ENCODE results near the gene KCNQ2. TPM values are rescaled to one million over a fixed set of nuclear protein-coding genes. Genes with fewer than 3 reads are reported as not detected.

The KCNQ2 gene
- total RNA-seq, 1 experiment from 2014 or later, result 86.5 TPM

DNA sequence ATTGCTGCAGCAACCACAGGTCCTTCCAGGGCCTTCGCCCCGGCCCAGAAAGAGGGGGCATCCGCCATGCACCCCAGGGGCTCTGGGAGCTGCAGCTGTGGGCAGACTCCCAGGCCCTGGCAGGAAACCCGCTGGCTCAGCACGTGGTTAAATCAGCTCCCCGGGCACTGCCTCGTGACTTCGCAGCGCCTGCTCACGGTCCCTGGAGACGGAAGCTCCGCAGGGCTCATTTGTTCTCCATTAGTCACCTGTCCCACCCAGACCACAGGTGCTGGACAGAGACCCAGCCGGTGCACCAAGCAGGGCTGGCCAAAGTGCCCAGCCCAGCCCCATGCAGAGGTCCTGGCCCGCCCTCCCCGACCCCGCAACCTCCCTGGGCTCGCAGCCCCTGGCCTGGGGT, 14.7 kb downstream of the KCNQ2 start:
- ChIA-PET CTCF (no interaction called here), RAD21 (ENCODE audit: low non-redundant PET in 1 of 2, low total read pairs in 2 of 2, uncharacterized antibody in 2 of 2, unreplicated experiment in 2 of 2) (no interaction called here), POLR2A (no interaction called here)
- ATAC-seq, result peak; percentile 41
- intact Hi-C loops (cut with micrococcal nuclease), result no loop called here
- no peaks in the 10 kb centered on the region; a peak in 1 of 4 replicates for H3K36me3 ChIP-seq (ENCODE audit: control insufficient read depth in 1 of 2, insufficient read depth in 2 of 2, low read length in 2 of 2)
- no peaks in the 10 kb centered on the region for H3K9me2 ChIP-seq (ENCODE audit: insufficient read depth)
- H4K20me1 ChIP-seq (ENCODE audit: insufficient read depth), result no peaks in the 10 kb centered on the region
- H3K27ac ChIP-seq (ENCODE audit: low read depth, low read length), result no peak overlapping the region
- no peak overlapping the region for H2AFZ ChIP-seq (ENCODE audit: low read depth, low read length, poor library complexity, severe bottlenecking)
- no peak for TF ChIP-seq SRF (IDR thresholded peaks at IDR 0.05; ENCODE audit: low read depth)
- no peak for TF ChIP-seq EGR1 (IDR thresholded peaks at IDR 0.05; ENCODE audit: low read depth)
- TF ChIP-seq, protein P1, sequence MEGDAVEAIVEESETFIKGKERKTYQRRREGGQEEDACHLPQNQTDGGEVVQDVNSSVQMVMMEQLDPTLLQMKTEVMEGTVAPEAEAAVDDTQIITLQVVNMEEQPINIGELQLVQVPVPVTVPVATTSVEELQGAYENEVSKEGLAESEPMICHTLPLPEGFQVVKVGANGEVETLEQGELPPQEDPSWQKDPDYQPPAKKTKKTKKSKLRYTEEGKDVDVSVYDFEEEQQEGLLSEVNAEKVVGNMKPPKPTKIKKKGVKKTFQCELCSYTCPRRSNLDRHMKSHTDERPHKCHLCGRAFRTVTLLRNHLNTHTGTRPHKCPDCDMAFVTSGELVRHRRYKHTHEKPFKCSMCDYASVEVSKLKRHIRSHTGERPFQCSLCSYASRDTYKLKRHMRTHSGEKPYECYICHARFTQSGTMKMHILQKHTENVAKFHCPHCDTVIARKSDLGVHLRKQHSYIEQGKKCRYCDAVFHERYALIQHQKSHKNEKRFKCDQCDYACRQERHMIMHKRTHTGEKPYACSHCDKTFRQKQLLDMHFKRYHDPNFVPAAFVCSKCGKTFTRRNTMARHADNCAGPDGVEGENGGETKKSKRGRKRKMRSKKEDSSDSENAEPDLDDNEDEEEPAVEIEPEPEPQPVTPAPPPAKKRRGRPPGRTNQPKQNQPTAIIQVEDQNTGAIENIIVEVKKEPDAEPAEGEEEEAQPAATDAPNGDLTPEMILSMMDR (IDR thresholded peaks at IDR 0.05 in 2 of 3, conservative IDR thresholded peaks at IDR 0.05 in 1 of 3; ENCODE audit: borderline replicate concordance in 1 of 3, insufficient read depth in 1 of 3, low read depth in 2 of 3, low read length in 2 of 3), result no peak
- TF ChIP-seq EZH2 (IDR thresholded peaks at IDR 0.05), result no peak
- TF ChIP-seq, protein P2, sequence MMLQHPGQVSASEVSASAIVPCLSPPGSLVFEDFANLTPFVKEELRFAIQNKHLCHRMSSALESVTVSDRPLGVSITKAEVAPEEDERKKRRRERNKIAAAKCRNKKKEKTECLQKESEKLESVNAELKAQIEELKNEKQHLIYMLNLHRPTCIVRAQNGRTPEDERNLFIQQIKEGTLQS (IDR thresholded peaks at IDR 0.05), result no peak
- no peak for TF ChIP-seq ELF1 (IDR thresholded peaks at IDR 0.05; ENCODE audit: borderline replicate concordance, low read depth)
- no peak for TF ChIP-seq YY1 (IDR thresholded peaks at IDR 0.05; ENCODE audit: extremely low read depth, insufficient replicate concordance, low read depth, low read length)
- TF ChIP-seq EZH2phosphoT487 (IDR thresholded peaks at IDR 0.05; ENCODE audit: borderline replicate concordance), result no peak
- H3K4me3 ChIP-seq (replicated peaks in 1 of 2; ENCODE audit: low read depth in 1 of 2, low read length in 2 of 2), result no peak overlapping the region
- no peaks in the 10 kb centered on the region for H3K9me3 ChIP-seq (ENCODE audit: control insufficient read depth in 1 of 2, insufficient read depth in 1 of 2, low read depth in 1 of 2, low read length in 2 of 2)
- peaks cover 47% of the 10 kb centered on the region for H3K79me2 ChIP-seq (ENCODE audit: insufficient read depth, low read length)
- H3K9ac ChIP-seq (ENCODE audit: low read length), result no peak overlapping the region
- no TSS peak for BruUV-seq (replicated peaks)
- H3K4me1 ChIP-seq (ENCODE audit: control insufficient read depth in 1 of 2, insufficient read depth in 2 of 2, low read length in 2 of 2), result peaks cover 0 to 3% of the 10 kb centered on the region in 2 experiments; a peak in 1 of 4 replicates
- no peaks in the 10 kb centered on the region for H3K27me3 ChIP-seq (ENCODE audit: insufficient read depth, low read length)
- DNase-seq (ENCODE audit: low read depth, low spot score), result no peak
- H3K4me2 ChIP-seq (ENCODE audit: low read length), result no peak overlapping the region

All from HCT116 (cell line).